AG09309 (cell line): ENCODE data around the gene TECPR1.

Source experiments
- DNase-seq: peaks from one replicate; pipeline ENCODE4 v3.0.0-alpha.2; 2010; ENCODE audit warnings: low read depth
- H3K4me3 ChIP-seq: 2 replicates; pipeline ENCODE4 v1.5.1; 2011; ENCODE audit warnings: mild to moderate bottlenecking, low read depth, low read length, moderate library complexity; ENCODE audit not compliant: control insufficient read depth
- CTCF ChIP-seq: IDR thresholded peaks from 2 replicates; pipeline ENCODE4 v1.5.1; 2011; ENCODE audit warnings: mild to moderate bottlenecking, low read depth, low read length, inconsistent platforms; ENCODE audit not compliant: insufficient read depth, control insufficient read depth; ENCODE audit errors: missing control alignments

The TECPR1 gene

GRCh38 chr7:98240961-98241673, 10.9 kb downstream of the TECPR1 start:
- no peak for DNase-seq
- peak; percentile 78 for TF ChIP-seq CTCF
- H3K4me3 ChIP-seq, result no peak overlapping the region

- DNase-seq, result no peak
- no peak for TF ChIP-seq CTCF
- H3K4me3 ChIP-seq, result no peak overlapping the region
Observed at GRCh38 chr7:98238976-98239375, 13.1 kb downstream of the TECPR1 start.

GRCh38 chr7:98238076-98238475, 14.0 kb downstream of the TECPR1 start:
- no peak for DNase-seq
- H3K4me3 ChIP-seq, result no peak overlapping the region
- no peak for TF ChIP-seq CTCF

- TF ChIP-seq CTCF, result no peak
- DNase-seq, result no peak
- H3K4me3 ChIP-seq, result no peak overlapping the region
Observed at GRCh38 chr7:98236355-98237185, 15.5 kb downstream of the TECPR1 start.

- no peak for DNase-seq
- no peak overlapping the region for H3K4me3 ChIP-seq
- no peak for TF ChIP-seq CTCF
Observed at GRCh38 chr7:98235901-98236300, 16.1 kb downstream of the TECPR1 start.

- TF ChIP-seq CTCF, result no peak
- DNase-seq, result no peak
- H3K4me3 ChIP-seq, result no peak overlapping the region
Observed at GRCh38 chr7:98234429-98235147, 17.4 kb downstream of the TECPR1 start.
